Breast epithelium (tissue), 4 donors: ENCODE measurements around the gene TEX26. TPM values are rescaled to one million over a fixed set of nuclear protein-coding genes. Genes with fewer than 3 reads are reported as not detected.

Experiments used
- DNase-seq, 2 donors: peaks; one replicate each; pipeline ENCODE4 v3.0.0-alpha.2; 2019; ENCODE audit warnings: low spot score in 2 of 2
- H3K27ac ChIP-seq, 2 donors: fragments of 200-600 bp; sonication (generic) in 1 of 2; one replicate each; pipeline ENCODE4 v1.5.1; 2016 to 2019; ENCODE audit warnings: mild to moderate bottlenecking in 1 of 2
- H3K27me3 ChIP-seq, 2 donors: fragments of 200-600 bp; sonication (generic) in 1 of 2; one replicate each; pipeline versions ENCODE4 v1.5.1 to v1.6.0; 2017 to 2019; ENCODE audit warnings: control low read depth in 1 of 2, mild to moderate bottlenecking in 1 of 2
- H3K36me3 ChIP-seq: fragments of 200-600 bp; one replicate; pipeline ENCODE4 v1.5.1; 2019
- H3K4me1 ChIP-seq, 2 donors: fragments of 200-600 bp; sonication (generic); one replicate each; pipeline ENCODE4 v1.5.1; 2016 to 2019; ENCODE audit warnings: control low read depth in 1 of 2
- H3K4me3 ChIP-seq, 3 donors: fragments of 200-600 bp; sonication (generic); 1 replicate in 2 of 3; 2 replicates in 1 of 3; pipeline ENCODE4 v1.5.1; 2016 to 2019; ENCODE audit warnings: mild to moderate bottlenecking in 3 of 3, moderate library complexity in 2 of 3
- H3K9me3 ChIP-seq, 2 donors: fragments of 200-600 bp; sonication (generic) in 1 of 2; one replicate each; pipeline ENCODE4 v1.5.1; 2016 to 2019; ENCODE audit warnings: control low read depth in 1 of 2
- POLR2A ChIP-seq: fragments of 450-650 bp; IDR thresholded peaks from one replicate; pipeline ENCODE4 v1.6.1; 2016; ENCODE audit warnings: antibody characterized with exemption, mild to moderate bottlenecking, moderate library complexity
- POLR2AphosphoS5 ChIP-seq, 3 donors: sonication (generic); formaldehyde crosslinking; IDR thresholded peaks; one replicate each; pipeline ENCODE4 v1.6.1; 2017; ENCODE audit warnings: antibody characterized with exemption in 3 of 3
- intact Hi-C: fragments of 100-400 bp; cut with DNase I; formaldehyde crosslinking; loops from one replicate; pipeline ENCODE4 v1.15.1; 2023; ENCODE audit warnings: low total_unique reads
- total RNA-seq, 3 donors: library from RNA; depleted of rRNA; stranded (reverse); fragments of >200 nt; gene quantifications; one replicate each; pipeline ENCODE4 v1.1.0, GENCODE V29; 2016
- TF ChIP-seq, protein P1 (sequence below), 3 donors: fragments of 450-650 bp; IDR thresholded peaks; one replicate each; pipeline ENCODE4 v1.5.1; 2016 to 2017; ENCODE audit warnings: antibody characterized with exemption in 3 of 3, mild to moderate bottlenecking in 3 of 3, moderate library complexity in 3 of 3

Gene TEX26
- total RNA-seq, 3 donors from 2014 or later, result 0.48 to 0.59 TPM; not detected in 1

GRCh38 chr13:30982506-30982905 lies 50.0 kb downstream of the TEX26 start:
- intact Hi-C loops, result no loop called here
- H3K27me3 ChIP-seq, result no peaks in the 10 kb centered on the region
- no peak for DNase-seq
- H3K9me3 ChIP-seq, result no peaks in the 10 kb centered on the region
- TF ChIP-seq, protein P1, sequence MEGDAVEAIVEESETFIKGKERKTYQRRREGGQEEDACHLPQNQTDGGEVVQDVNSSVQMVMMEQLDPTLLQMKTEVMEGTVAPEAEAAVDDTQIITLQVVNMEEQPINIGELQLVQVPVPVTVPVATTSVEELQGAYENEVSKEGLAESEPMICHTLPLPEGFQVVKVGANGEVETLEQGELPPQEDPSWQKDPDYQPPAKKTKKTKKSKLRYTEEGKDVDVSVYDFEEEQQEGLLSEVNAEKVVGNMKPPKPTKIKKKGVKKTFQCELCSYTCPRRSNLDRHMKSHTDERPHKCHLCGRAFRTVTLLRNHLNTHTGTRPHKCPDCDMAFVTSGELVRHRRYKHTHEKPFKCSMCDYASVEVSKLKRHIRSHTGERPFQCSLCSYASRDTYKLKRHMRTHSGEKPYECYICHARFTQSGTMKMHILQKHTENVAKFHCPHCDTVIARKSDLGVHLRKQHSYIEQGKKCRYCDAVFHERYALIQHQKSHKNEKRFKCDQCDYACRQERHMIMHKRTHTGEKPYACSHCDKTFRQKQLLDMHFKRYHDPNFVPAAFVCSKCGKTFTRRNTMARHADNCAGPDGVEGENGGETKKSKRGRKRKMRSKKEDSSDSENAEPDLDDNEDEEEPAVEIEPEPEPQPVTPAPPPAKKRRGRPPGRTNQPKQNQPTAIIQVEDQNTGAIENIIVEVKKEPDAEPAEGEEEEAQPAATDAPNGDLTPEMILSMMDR (IDR thresholded peaks at IDR 0.05), result no peak
- TF ChIP-seq POLR2A (no peak), POLR2AphosphoS5 (IDR thresholded peaks at IDR 0.05) (no peak)
- no peaks in the 10 kb centered on the region for H3K4me1 ChIP-seq
- H3K4me3 ChIP-seq, result no peak overlapping the region
- no peaks in the 10 kb centered on the region for H3K36me3 ChIP-seq
- no peak overlapping the region for H3K27ac ChIP-seq

GRCh38 chr13:30982906-30983305 lies 50.5 kb downstream of the TEX26 start:
- DNase-seq, result no peak
- TF ChIP-seq, protein P1 (IDR thresholded peaks at IDR 0.05), result no peak
- TF ChIP-seq POLR2A, result no peak
- no peak for TF ChIP-seq POLR2AphosphoS5 (IDR thresholded peaks at IDR 0.05)
- H3K27ac ChIP-seq, result no peak overlapping the region
- no peaks in the 10 kb centered on the region for H3K36me3 ChIP-seq
- H3K9me3 ChIP-seq, result no peaks in the 10 kb centered on the region
- no peaks in the 10 kb centered on the region for H3K4me1 ChIP-seq
- no peak overlapping the region for H3K4me3 ChIP-seq
- H3K27me3 ChIP-seq, result no peaks in the 10 kb centered on the region
- intact Hi-C loops, result no loop called here

DNA sequence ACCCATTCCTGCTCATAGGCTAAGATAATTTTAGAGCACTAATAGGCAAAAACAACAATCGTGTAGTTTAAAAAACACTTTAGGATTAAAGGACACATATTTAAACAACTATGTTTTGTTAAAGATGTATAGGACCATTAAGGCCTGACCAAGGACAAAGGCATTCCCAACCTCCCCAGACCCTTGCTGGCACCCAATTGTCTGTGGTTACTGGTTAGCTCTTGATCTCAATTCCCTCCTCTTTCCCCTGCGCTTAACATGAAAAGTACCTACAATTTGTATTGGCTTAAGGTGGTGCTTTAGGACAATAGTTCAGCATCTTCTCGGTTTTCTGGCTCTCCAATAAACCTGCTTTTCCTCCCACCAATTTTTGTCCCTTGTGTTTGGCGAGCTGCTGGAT lies 51.0 kb downstream of the TEX26 start:
- Histone ChIP-seq H3K4me1 (no peaks in the 10 kb centered on the region), H3K4me3 (no peak overlapping the region), H3K9me3 (no peaks in the 10 kb centered on the region), H3K36me3 (no peaks in the 10 kb centered on the region), H3K27ac (no peak overlapping the region), H3K27me3 (no peaks in the 10 kb centered on the region)
- TF ChIP-seq POLR2AphosphoS5 (IDR thresholded peaks at IDR 0.05), result no peak
- TF ChIP-seq, protein P1 (IDR thresholded peaks at IDR 0.05), result no peak
- no peak for TF ChIP-seq POLR2A
- intact Hi-C loops, result no loop called here
- no peak for DNase-seq

GRCh38 chr13:30984620-30985019 lies 52.2 kb downstream of the TEX26 start:
- Histone ChIP-seq H3K27me3 (no peaks in the 10 kb centered on the region), H3K4me3 (no peak overlapping the region), H3K36me3 (no peaks in the 10 kb centered on the region), H3K27ac (no peak overlapping the region), H3K4me1 (no peaks in the 10 kb centered on the region), H3K9me3 (no peaks in the 10 kb centered on the region)
- TF ChIP-seq POLR2AphosphoS5 (IDR thresholded peaks at IDR 0.05), result no peak
- TF ChIP-seq POLR2A, result no peak
- TF ChIP-seq, protein P1 (IDR thresholded peaks at IDR 0.05), result no peak
- DNase-seq, result no peak
- intact Hi-C loops, result no loop called here

DNA sequence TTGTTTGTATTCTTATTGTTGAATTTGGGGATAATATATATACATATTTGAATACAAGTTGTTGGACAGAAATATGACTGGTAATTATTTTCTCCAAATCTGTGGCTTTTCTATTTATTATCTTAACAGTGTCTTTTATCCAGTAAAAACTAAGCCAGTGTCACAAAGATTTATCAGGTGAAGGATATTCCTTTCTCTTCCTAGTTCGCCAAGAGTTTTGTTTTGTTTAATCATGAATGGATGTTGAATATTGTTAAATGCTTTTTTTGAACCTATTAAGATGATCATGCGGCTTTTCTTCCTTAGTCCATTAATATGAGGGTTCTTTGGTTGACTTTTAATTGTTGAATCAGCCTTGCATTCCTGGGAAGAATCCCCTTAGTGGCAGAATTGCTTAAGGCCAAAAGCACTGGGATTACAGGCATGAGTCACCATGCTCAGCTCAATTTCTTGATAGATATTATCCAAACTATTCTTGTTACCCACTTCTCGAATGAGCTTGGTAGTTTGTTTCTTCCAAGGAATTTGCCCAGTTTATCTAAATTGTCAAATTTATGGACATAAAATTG lies 53.3 kb downstream of the TEX26 start:
- no peak for DNase-seq
- intact Hi-C loops, result no loop called here
- Histone ChIP-seq H3K9me3 (no peaks in the 10 kb centered on the region), H3K27me3 (no peaks in the 10 kb centered on the region), H3K36me3 (no peaks in the 10 kb centered on the region), H3K27ac (no peak overlapping the region), H3K4me1 (no peaks in the 10 kb centered on the region), H3K4me3 (no peak overlapping the region)
- no peak for TF ChIP-seq POLR2A

DNA sequence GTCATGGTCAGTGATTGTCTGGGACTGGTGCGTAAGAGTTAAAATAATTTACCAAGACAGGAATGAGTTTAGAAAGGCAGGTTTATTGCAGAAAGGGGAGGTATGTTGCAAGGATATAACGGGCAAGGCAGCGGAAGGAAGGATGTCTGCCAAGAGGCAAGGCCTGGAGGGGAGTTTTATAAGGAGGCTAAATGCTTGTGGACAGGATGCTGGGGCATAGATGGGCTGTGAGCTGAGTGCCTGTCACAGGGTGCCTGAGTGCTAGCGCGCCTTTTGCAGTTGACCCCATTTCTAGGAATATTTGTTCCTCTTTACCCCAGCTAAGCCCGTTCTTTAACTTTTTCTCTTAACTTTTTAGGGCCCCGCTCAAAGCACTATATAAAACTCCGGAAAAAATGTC lies 58.7 kb downstream of the TEX26 start:
- Histone ChIP-seq H3K36me3 (no peaks in the 10 kb centered on the region), H3K27ac (no peak overlapping the region), H3K4me3 (no peak overlapping the region), H3K27me3 (no peaks in the 10 kb centered on the region), H3K9me3 (no peaks in the 10 kb centered on the region), H3K4me1 (no peaks in the 10 kb centered on the region)
- DNase-seq, result no peak
- TF ChIP-seq POLR2A (no peak), POLR2AphosphoS5 (IDR thresholded peaks at IDR 0.05) (no peak)
- TF ChIP-seq, protein P1 (IDR thresholded peaks at IDR 0.05), result no peak
- intact Hi-C loops, result no loop called here
